IMR-90 (cell line): Measurements from ENCODE around the gene DPF1. TPM values are rescaled to one million over a fixed set of nuclear protein-coding genes. Genes with fewer than 3 reads are reported as not detected.

Source experiments
- ATAC-seq: fragments of 200-7000 bp; cut with Tn5 transposase; 2 replicates; pipeline ENCODE4 v1.9.1; 2020; ENCODE audit warnings: low read depth, mild to moderate bottlenecking, moderate library complexity
- BruUV-seq: library from RNA; stranded (reverse); fragments of 400-500 nt; replicated peaks from 2 replicates; lab custom pipeline; 2021; lab: Mats Ljungman, UMichigan
- CTCF ChIA-PET: fragments of 300-600 bp; formaldehyde crosslinking; extraction: SDS; loops from one replicate; lab custom pipeline; 2021; ENCODE audit warnings: antibody characterized with exemption; lab: Yijun Ruan, JAX
- POLR2A ChIA-PET: fragments of 300-600 bp; sonication (Branson Sonifier 250); formaldehyde crosslinking; loops from one replicate; lab custom pipeline; 2022; ENCODE audit warnings: antibody characterized with exemption; ENCODE audit not compliant: unreplicated experiment; lab: Charles Lee
- DNase-seq: peaks from one replicate; pipeline ENCODE4 v3.0.0; 2013
- H2AFZ ChIP-seq: replicated peaks from 2 replicates; pipeline ENCODE3; 2013; ENCODE audit warnings: low read length, mild to moderate bottlenecking; ENCODE audit not compliant: poor library complexity
- H2AK5ac ChIP-seq: 2 replicates; pipeline ENCODE4 v1.6.1; 2013; ENCODE audit warnings: low read depth, low read length, inconsistent platforms
- H2AK9ac ChIP-seq: replicated peaks from 2 replicates; pipeline ENCODE3; 2013; ENCODE audit warnings: mild to moderate bottlenecking, low read depth, low read length, moderate library complexity; ENCODE audit not compliant: poor library complexity
- H2BK120ac ChIP-seq: 2 replicates; pipeline ENCODE4 v1.6.1; 2013; ENCODE audit warnings: low read depth, low read length, inconsistent platforms
- H2BK15ac ChIP-seq: 3 replicates; pipeline ENCODE4 v1.6.1; 2013; ENCODE audit warnings: low read depth, low read length, inconsistent platforms
- H2BK20ac ChIP-seq: 2 replicates; pipeline ENCODE4 v1.6.1; 2013; ENCODE audit warnings: low read depth, mild to moderate bottlenecking, inconsistent platforms, low read length, moderate library complexity
- H2BK5ac ChIP-seq: 2 replicates; pipeline ENCODE4 v1.6.1; 2013; ENCODE audit warnings: mild to moderate bottlenecking, low read depth, low read length, inconsistent platforms; ENCODE audit not compliant: poor library complexity, severe bottlenecking
- H3K14ac ChIP-seq: replicated peaks from 2 replicates; pipeline ENCODE4 v1.6.1; 2013; ENCODE audit warnings: low read depth, low read length, inconsistent platforms
- H3K18ac ChIP-seq: 2 replicates; pipeline ENCODE4 v1.6.1; 2013; ENCODE audit warnings: low read depth, low read length, control low read depth
- H3K23ac ChIP-seq: 2 replicates; pipeline ENCODE4 v1.6.1; 2013; ENCODE audit warnings: low read depth, low read length, inconsistent platforms
- H3K27ac ChIP-seq: 2 replicates; pipeline ENCODE4 v1.5.1; 2013; ENCODE audit warnings: mild to moderate bottlenecking, control low read depth, low read length; ENCODE audit not compliant: insufficient read depth
- H3K27me3 ChIP-seq: 2 replicates; pipeline ENCODE4 v1.6.1; 2013; ENCODE audit warnings: low read length; ENCODE audit not compliant: control insufficient read depth, insufficient read depth
- H3K36me3 ChIP-seq: 2 replicates; pipeline ENCODE4 v1.6.1; 2013; ENCODE audit warnings: low read length, mixed read lengths; ENCODE audit not compliant: control insufficient read depth, insufficient read depth
- H3K4ac ChIP-seq: 2 replicates; pipeline ENCODE4 v1.6.1; 2013; ENCODE audit warnings: low read depth, low read length, inconsistent platforms
- H3K4me1 ChIP-seq: 2 replicates; pipeline ENCODE4 v1.6.1; 2013; ENCODE audit warnings: low read length, mixed read lengths; ENCODE audit not compliant: control insufficient read depth, insufficient read depth
- H3K4me2 ChIP-seq: 2 replicates; pipeline ENCODE4 v1.6.1; 2013; ENCODE audit warnings: low read depth, mild to moderate bottlenecking, control low read depth, low read length, moderate library complexity
- H3K4me3 ChIP-seq: 2 replicates; pipeline ENCODE4 v1.5.1; 2013; ENCODE audit warnings: low read depth, mild to moderate bottlenecking, control low read depth, low read length, moderate library complexity; ENCODE audit not compliant: insufficient read depth
- H3K56ac ChIP-seq: 2 replicates; pipeline ENCODE4 v1.6.1; 2013; ENCODE audit warnings: low read length, inconsistent platforms; ENCODE audit not compliant: insufficient read depth; ENCODE audit errors: extremely low read depth
- H3K79me1 ChIP-seq, 2 experiments: 2 replicates each; pipeline ENCODE4 v1.6.1; 2013; ENCODE audit warnings: low read length in 2 of 2, inconsistent platforms in 1 of 2, low read depth in 1 of 2
- H3K9ac ChIP-seq: 2 replicates; pipeline ENCODE4 v1.6.1; 2013; ENCODE audit warnings: low read depth, low read length, control low read depth
- H3K9me1 ChIP-seq: 2 replicates; pipeline ENCODE4 v1.6.1; 2013; ENCODE audit warnings: low read length, inconsistent platforms; ENCODE audit not compliant: insufficient read depth
- H3K9me3 ChIP-seq: 2 replicates; pipeline ENCODE4 v1.6.1; 2013; ENCODE audit warnings: low read length; ENCODE audit not compliant: control insufficient read depth, insufficient read depth
- H4K20me1 ChIP-seq: 2 replicates; pipeline ENCODE4 v1.6.1; 2013; ENCODE audit warnings: low read length, inconsistent platforms; ENCODE audit not compliant: insufficient read depth
- H4K5ac ChIP-seq: 2 replicates; pipeline ENCODE4 v1.6.1; 2013; ENCODE audit warnings: mild to moderate bottlenecking, low read depth, low read length, control low read depth
- H4K8ac ChIP-seq, 2 experiments: 2 replicates each; pipeline ENCODE4 v1.6.1; 2013; ENCODE audit warnings: low read depth in 2 of 2, low read length in 2 of 2, control low read depth in 1 of 2, inconsistent platforms in 1 of 2
- H4K91ac ChIP-seq: 2 replicates; pipeline ENCODE4 v1.6.1; 2013; ENCODE audit warnings: low read depth, low read length, inconsistent platforms; ENCODE audit not compliant: insufficient read depth
- CTCF ChIP-seq: conservative IDR thresholded peaks from 2 replicates; pipeline ENCODE4 v1.5.1; 2012; ENCODE audit warnings: mild to moderate bottlenecking, low read depth, low read length, improper control_type of control experiment
- FOS ChIP-seq: fragments of 150-350 bp; IDR thresholded peaks from 2 replicates; pipeline ENCODE4 v1.6.1; 2016; ENCODE audit warnings: low read depth, low read length
- MAZ ChIP-seq: IDR thresholded peaks from 2 replicates; pipeline ENCODE4 v1.6.1; 2012; ENCODE audit warnings: low read depth, mild to moderate bottlenecking, low read length, improper control_type of control experiment, moderate library complexity, borderline replicate concordance
- RAD21 ChIP-seq: IDR thresholded peaks from 2 replicates; pipeline ENCODE4 v1.6.1; 2012; ENCODE audit warnings: low read length, improper control_type of control experiment
- WGBS, 2 experiments: methylation state at CpG; one replicate each; pipeline versions ENCODE4 v1.1.5 to v1.1.7; 2013; ENCODE audit warnings: missing lambda C conversion rate in 2 of 2; ENCODE audit not compliant: insufficient read length in 1 of 2; ENCODE audit errors: extremely low coverage in 2 of 2; 5-methylcytosine and 5-hydroxymethylcytosine counted together
- dilution Hi-C: fragments of 300-500 bp; cut with HindIII; formaldehyde crosslinking; loops from one replicate; pipeline ENCODE4 v1.14.3; 2018; ENCODE audit warnings: low sequenced_read_pairs; ENCODE audit not compliant: unreplicated experiment
- in situ Hi-C: fragments of 300-500 bp; cut with MboI; formaldehyde crosslinking; loops from 3 replicates; pipeline ENCODE4 v1.14.3; 2019; ENCODE audit warnings: low sequenced_read_pairs, inconsistent platforms, mixed read lengths
- intact Hi-C: fragments of 100-400 bp; cut with micrococcal nuclease; formaldehyde crosslinking; loops from 2 replicates; pipeline ENCODE4 v1.10.0; 2022
- polyA plus RNA-seq, 3 experiments: library from polyadenylated mRNA; depleted of rRNA; stranded (reverse); fragments of >200 nt; gene quantifications; 2 replicates each; pipeline ENCODE4 v1.2.3, GENCODE V29; 2012; ENCODE audit warnings: low replicate concordance in 1 of 3
- total RNA-seq: library from RNA; depleted of rRNA; stranded (reverse); fragments of >200 nt; gene quantifications from 2 replicates; pipeline ENCODE4 v1.2.3, GENCODE V29; 2012

Gene DPF1
- total and polyA plus RNA-seq, 2 of the 4 experiments (the other 2 are of a cell fraction), result 3.2 to 5.5 TPM

- CTCF ChIA-PET, result no interaction called here
- no peak overlapping the region for H4K5ac ChIP-seq
- H3K18ac ChIP-seq, result no peak overlapping the region
- no TSS peak for BruUV-seq
- no peak overlapping the region for H3K4me2 ChIP-seq
- no peak overlapping the region for H2AK5ac ChIP-seq
- 0 out of 2 replicates have a peak, but pooled peaks cover 2% of the 10 kb centered on the region for H3K4me1 ChIP-seq
- no peak overlapping the region for H3K23ac ChIP-seq
- no peak overlapping the region for H3K56ac ChIP-seq
- H3K79me1 ChIP-seq, result peaks cover 5 to 14% of the 10 kb centered on the region in 2 experiments
- H4K20me1 ChIP-seq, result 0 out of 2 replicates have a peak, but pooled peaks cover 3% of the 10 kb centered on the region
- in situ Hi-C loops (no loop called here), dilution Hi-C loops (no loop called here), intact Hi-C loops (no loop called here)
- no peak overlapping the region for H2AK9ac ChIP-seq
- ATAC-seq (no peak), DNase-seq (no peak)
- H2BK15ac ChIP-seq, result no peak overlapping the region
- H3K27ac ChIP-seq, result no peak overlapping the region
- H3K9ac ChIP-seq, result no peak overlapping the region
- H4K91ac ChIP-seq, result no peak overlapping the region
- no peak overlapping the region for H4K8ac ChIP-seq
- no peak overlapping the region for H3K4ac ChIP-seq
- no peak for TF ChIP-seq RAD21
- TF ChIP-seq FOS, result no peak
- TF ChIP-seq MAZ, result no peak
- no peak for TF ChIP-seq CTCF
- no peak overlapping the region for H2BK5ac ChIP-seq
- H3K27me3 ChIP-seq, result no peaks in the 10 kb centered on the region
- POLR2A ChIA-PET, result no interaction called here
- no peak overlapping the region for H2AFZ ChIP-seq
- peaks cover 11% of the 10 kb centered on the region for H3K9me1 ChIP-seq
- WGBS, 2 experiments, result no CpG with 5 or more reads among the region's 3 CpGs
- H3K36me3 ChIP-seq, result peaks cover 2% of the 10 kb centered on the region; the same call in 1 of the 2 replicates
- H3K9me3 ChIP-seq, result no peaks in the 10 kb centered on the region
- H2BK20ac ChIP-seq, result no peak overlapping the region
- no peak overlapping the region for H3K14ac ChIP-seq
- no peak overlapping the region for H3K4me3 ChIP-seq
- no peak overlapping the region for H2BK120ac ChIP-seq
Observed at GRCh38 chr19:38218204-38218603, 5.8 kb downstream of the DPF1 start.
